ENCODE measurements around the gene CUTC. TPM values are rescaled to one million over a fixed set of nuclear protein-coding genes. Genes with fewer than 3 reads are reported as not detected.
"Not testable (repeated sequence)": the region's sequence is repeated elsewhere in the genome, so short reads cannot be mapped to it uniquely, and the experiment has no call there.

The CUTC gene
- total RNA-seq, 1 donor from 2014 or later, result 13.0 TPM

- Mint-ChIP-seq H3K36me3 (ENCODE audit: insufficient read depth) (peaks cover 34% of the 10 kb centered on the region), H3K4me3 (ENCODE audit: low read depth) (no peak overlapping the region), H3K4me1 (ENCODE audit: low read depth) (no peaks in the 10 kb centered on the region), H3K27me3 (no peaks in the 10 kb centered on the region), H3K9me3 (ENCODE audit: low read depth) (peaks cover 11% of the 10 kb centered on the region), H3K27ac (no peak overlapping the region)
- DNase-seq (ENCODE audit: low spot score, unreplicated experiment), result no peak
- no peak for TF ChIP-seq CTCF (IDR thresholded peaks at IDR 0.05; ENCODE audit: unreplicated experiment)
Observed at GRCh38 chr10:99743841-99744240, 11.8 kb downstream of the CUTC start.

GRCh38 chr10:99746166-99746565 lies 14.1 kb downstream of the CUTC start:
- H3K27ac Mint-ChIP-seq; H3K27me3 Mint-ChIP-seq; H3K4me3 Mint-ChIP-seq (ENCODE audit: low read depth); H3K4me1 Mint-ChIP-seq (ENCODE audit: low read depth); DNase-seq (ENCODE audit: low spot score, unreplicated experiment); H3K9me3 Mint-ChIP-seq (ENCODE audit: low read depth): not testable (repeated sequence)
- H3K36me3 Mint-ChIP-seq (ENCODE audit: insufficient read depth), result peaks cover 13% of the 10 kb centered on the region

GRCh38 chr10:99748823-99749451 lies 16.9 kb downstream of the CUTC start:
- Mint-ChIP-seq H3K36me3 (ENCODE audit: insufficient read depth) (peaks cover 6% of the 10 kb centered on the region), H3K9me3 (ENCODE audit: low read depth) (no peaks in the 10 kb centered on the region), H3K4me3 (ENCODE audit: low read depth) (no peak overlapping the region), H3K27me3 (no peaks in the 10 kb centered on the region), H3K4me1 (ENCODE audit: low read depth) (no peaks in the 10 kb centered on the region), H3K27ac (peak overlapping the region; percentile 21)
- no peak for DNase-seq (ENCODE audit: low spot score, unreplicated experiment)
- no peak for TF ChIP-seq CTCF (IDR thresholded peaks at IDR 0.05; ENCODE audit: unreplicated experiment)

GRCh38 chr10:99750641-99751040 lies 18.6 kb downstream of the CUTC start:
- no peak for TF ChIP-seq CTCF (IDR thresholded peaks at IDR 0.05; ENCODE audit: unreplicated experiment)
- no peaks in the 10 kb centered on the region for H3K4me1 Mint-ChIP-seq (ENCODE audit: low read depth)
- no peak overlapping the region for H3K4me3 Mint-ChIP-seq (ENCODE audit: low read depth)
- no peak for DNase-seq (ENCODE audit: low spot score, unreplicated experiment)
- H3K27ac Mint-ChIP-seq, result no peak overlapping the region
- H3K9me3 Mint-ChIP-seq (ENCODE audit: low read depth), result no peaks in the 10 kb centered on the region
- no peaks in the 10 kb centered on the region for H3K27me3 Mint-ChIP-seq
- H3K36me3 Mint-ChIP-seq (ENCODE audit: insufficient read depth), result peaks cover 6% of the 10 kb centered on the region

- Mint-ChIP-seq H3K9me3 (ENCODE audit: low read depth) (no peaks in the 10 kb centered on the region), H3K4me3 (ENCODE audit: low read depth) (no peak overlapping the region), H3K36me3 (ENCODE audit: insufficient read depth) (peaks cover 10% of the 10 kb centered on the region), H3K27ac (no peak overlapping the region), H3K4me1 (ENCODE audit: low read depth) (no peaks in the 10 kb centered on the region), H3K27me3 (no peaks in the 10 kb centered on the region)
- no peak for TF ChIP-seq CTCF (IDR thresholded peaks at IDR 0.05; ENCODE audit: unreplicated experiment)
- DNase-seq (ENCODE audit: low spot score, unreplicated experiment), result no peak
Observed at GRCh38 chr10:99754670-99755069, 22.6 kb downstream of the CUTC start.

GRCh38 chr10:99756159-99756558 lies 24.1 kb downstream of the CUTC start:
- Mint-ChIP-seq H3K27ac (no peak overlapping the region), H3K36me3 (ENCODE audit: insufficient read depth) (peaks cover 12% of the 10 kb centered on the region), H3K4me3 (ENCODE audit: low read depth) (no peak overlapping the region), H3K27me3 (no peaks in the 10 kb centered on the region), H3K4me1 (ENCODE audit: low read depth) (no peaks in the 10 kb centered on the region), H3K9me3 (ENCODE audit: low read depth) (no peaks in the 10 kb centered on the region)
- no peak for DNase-seq (ENCODE audit: low spot score, unreplicated experiment)
- TF ChIP-seq CTCF (IDR thresholded peaks at IDR 0.05; ENCODE audit: unreplicated experiment), result no peak
